Thoracic aorta endothelial cell (primary cell): ENCODE measurements around the gene SDHAF2. TPM values are rescaled to one million over a fixed set of nuclear protein-coding genes. Genes with fewer than 3 reads are reported as not detected.

ENCODE experiments used
- small RNA-seq: library from RNA; depleted of rRNA; stranded (forward); fragments of <200 nt; gene quantifications from one replicate; pipeline ENCODE3, GENCODE V24; 2012
- total RNA-seq: library from RNA; depleted of rRNA; stranded (reverse); fragments of >200 nt; gene quantifications from 2 replicates; pipeline ENCODE4 v1.2.3, GENCODE V29; 2012

SDHAF2 gene
- 51.5 and 60.1 TPM in 2 replicates for total RNA-seq

GRCh38 chr11:61429691-61430582, at the start of gene SDHAF2, which contains the start of gene CPSF7:
Gene SDHAF2, plus strand, starts transcription at chr11:61430124. Its CDS starts 23 bp downstream, at chr11:61430147.
Gene CPSF7, minus strand, starts transcription at chr11:61429975. Its CDS starts 740 bp downstream, at chr11:61429235.

Small RNAs within 50 kb of the gene (small RNA-seq; reads per million reads assigned to genes)
- 0.49 reads per million for gene RN7SL23P

Other genes with a start within 250 kb of the SDHAF2 start
- gene PGA3, start 226.6 kb upstream of the SDHAF2 start, total RNA-seq = not detected in 2 replicates
- not detected in 2 replicates for gene PGA4, start 207.8 kb upstream of the SDHAF2 start, total RNA-seq
- not detected in 2 replicates for gene PGA5, start 188.9 kb upstream of the SDHAF2 start, total RNA-seq
- 3.8 and 6.4 TPM in 2 replicates for gene VWCE, start 134.8 kb upstream of the SDHAF2 start, total RNA-seq
- 233 and 251 TPM in 2 replicates for gene DDB1, start 97.0 kb upstream of the SDHAF2 start, total RNA-seq
- 14.9 and 23.0 TPM in 2 replicates for gene TKFC, start 96.9 kb upstream of the SDHAF2 start, total RNA-seq
- gene CYB561A3, start 68.2 kb upstream of the SDHAF2 start, total RNA-seq = 31.1 and 37.2 TPM in 2 replicates
- gene TMEM138, start 67.8 kb upstream of the SDHAF2 start, total RNA-seq = 21.4 and 22.5 TPM in 2 replicates
- 10.3 and 11.3 TPM in 2 replicates for gene TMEM216, start 37.5 kb upstream of the SDHAF2 start, total RNA-seq
- gene CPSF7, start 149 bp upstream of the SDHAF2 start, total RNA-seq = 33.4 and 39.3 TPM in 2 replicates
- gene LRRC10B, start 78.6 kb downstream of the SDHAF2 start, total RNA-seq = not detected in 2 replicates
- 0.13 and 0.36 TPM in 2 replicates for gene SYT7, start 151.0 kb downstream of the SDHAF2 start, total RNA-seq